BLaER1 treated with 17β-estradiol and CSF1 and Interleukin-3, amounts not matched to agents 10 nM and 100 nM (cell line): Measurements from ENCODE around the gene UBIAD1.

Experiments used
- H3K27ac ChIP-seq, 11 experiments: shearing (Covaris generic); formaldehyde crosslinking; 2 replicates each; pipeline ENCODE4 v1.8.1; 2022
- H3K27me3 ChIP-seq, 11 experiments: shearing (Covaris generic); formaldehyde crosslinking; 2 replicates each; pipeline ENCODE4 v1.8.1; 2022
- H3K36me3 ChIP-seq, 11 experiments: shearing (Covaris generic); formaldehyde crosslinking; 2 replicates each; pipeline ENCODE4 v1.8.1; 2022
- H3K4me1 ChIP-seq, 10 experiments: shearing (Covaris generic); formaldehyde crosslinking; 2 replicates each; pipeline ENCODE4 v1.8.1; 2022
- H3K4me2 ChIP-seq, 11 experiments: shearing (Covaris generic); formaldehyde crosslinking; 2 replicates each; pipeline ENCODE4 v1.8.1; 2022
- H3K4me3 ChIP-seq, 10 experiments: shearing (Covaris generic); formaldehyde crosslinking; 2 replicates each; pipeline ENCODE4 v1.8.1; 2022
- H3K9ac ChIP-seq, 11 experiments: shearing (Covaris generic); formaldehyde crosslinking; 2 replicates each; pipeline ENCODE4 v1.8.1; 2022
- H3K9me3 ChIP-seq, 11 experiments: shearing (Covaris generic); formaldehyde crosslinking; replicated peaks in 1 of 11; 2 replicates each; pipeline ENCODE4 v1.8.1; 2022
- H4K20me1 ChIP-seq, 11 experiments: shearing (Covaris generic); formaldehyde crosslinking; 2 replicates each; pipeline ENCODE4 v1.8.1; 2022
- Cebpa-rat ChIP-seq, 11 experiments: shearing (Covaris generic); IDR thresholded peaks; 2 replicates each; pipeline ENCODE4 v1.8.1; 2022

The UBIAD1 gene

GRCh38 chr1:11314959-11315358 lies 42.0 kb downstream of the UBIAD1 start:
- Histone ChIP-seq H3K9ac (no peak overlapping the region), H3K27ac (no peak overlapping the region)
- no peak for TF ChIP-seq Cebpa-rat (IDR thresholded peaks at IDR 0.05)

GRCh38 chr1:11316701-11317100 lies 43.7 kb downstream of the UBIAD1 start:
- no peaks in the 10 kb centered on the region for H3K36me3 ChIP-seq
- peaks cover 0 to 7% (median 0%) of the 10 kb centered on the region in 10 experiments; a peak in 2 of 20 replicates for H3K4me1 ChIP-seq
- no peak overlapping the region for H3K4me3 ChIP-seq
- no peak overlapping the region for H3K27ac ChIP-seq
- H3K9me3 ChIP-seq, result no peaks in the 10 kb centered on the region
- TF ChIP-seq Cebpa-rat (IDR thresholded peaks at IDR 0.05), result no peak
- H3K27me3 ChIP-seq, result no peaks in the 10 kb centered on the region
- peaks cover 0 to 9% (median 0%) of the 10 kb centered on the region in 11 experiments; a peak in 1 of 22 replicates for H4K20me1 ChIP-seq
- no peak overlapping the region for H3K4me2 ChIP-seq
- no peak overlapping the region for H3K9ac ChIP-seq

More at GRCh38 chr1:11314959-11315358, 42.0 kb downstream of the UBIAD1 start:
- Histone ChIP-seq H3K4me3 (no peak overlapping the region), H3K9me3 (no peaks in the 10 kb centered on the region), H3K4me2 (no peak overlapping the region), H3K27me3 (no peaks in the 10 kb centered on the region), H3K36me3 (no peaks in the 10 kb centered on the region), H4K20me1 (peaks cover 0 to 9% (median 0%) of the 10 kb centered on the region in 11 experiments; a peak in 1 of 22 replicates), H3K4me1 (peaks cover 0 to 8% (median 0%) of the 10 kb centered on the region in 10 experiments; a peak in 2 of 20 replicates)

- Histone ChIP-seq H3K9me3 (no peaks in the 10 kb centered on the region), H3K27ac (no peak overlapping the region), H3K4me1 (peaks cover 0 to 12% (median 8%) of the 10 kb centered on the region in 10 experiments; a peak in 9 of 20 replicates), H3K36me3 (no peaks in the 10 kb centered on the region), H3K4me2 (no peak overlapping the region), H3K9ac (no peak overlapping the region), H4K20me1 (peaks cover 0 to 9% (median 0%) of the 10 kb centered on the region in 11 experiments; a peak in 1 of 22 replicates), H3K4me3 (no peak overlapping the region), H3K27me3 (no peaks in the 10 kb centered on the region)
- no peak for TF ChIP-seq Cebpa-rat (IDR thresholded peaks at IDR 0.05)
Measured at GRCh38 chr1:11318982-11319381, 46.0 kb downstream of the UBIAD1 start.

- H3K9me3 ChIP-seq, result no peaks in the 10 kb centered on the region
- H3K36me3 ChIP-seq, result no peaks in the 10 kb centered on the region
- H3K4me2 ChIP-seq, result no peak overlapping the region
- H4K20me1 ChIP-seq, result peaks cover 0 to 9% (median 0%) of the 10 kb centered on the region in 11 experiments; a peak in 2 of 22 replicates
- no peak overlapping the region for H3K4me3 ChIP-seq
- peaks cover 0 to 12% (median 8%) of the 10 kb centered on the region in 10 experiments; a peak in 9 of 20 replicates for H3K4me1 ChIP-seq
- no peak for TF ChIP-seq Cebpa-rat (IDR thresholded peaks at IDR 0.05)
- no peak overlapping the region for H3K9ac ChIP-seq
- no peak overlapping the region for H3K27ac ChIP-seq
- H3K27me3 ChIP-seq, result no peaks in the 10 kb centered on the region
Measured at GRCh38 chr1:11320153-11320936, 47.3 kb downstream of the UBIAD1 start.

- Histone ChIP-seq H3K36me3 (no peaks in the 10 kb centered on the region), H3K27ac (no peak overlapping the region), H3K4me2 (no peak overlapping the region), H3K9ac (no peak overlapping the region; a peak in 1 of 22 replicates), H4K20me1 (peaks cover 0 to 2% (median 0%) of the 10 kb centered on the region in 11 experiments; a peak in 3 of 22 replicates), H3K4me1 (peaks cover 0 to 12% (median 8%) of the 10 kb centered on the region in 10 experiments; a peak in 9 of 20 replicates), H3K4me3 (no peak overlapping the region), H3K27me3 (no peaks in the 10 kb centered on the region), H3K9me3 (no peaks in the 10 kb centered on the region)
- TF ChIP-seq Cebpa-rat (IDR thresholded peaks at IDR 0.05), result no peak
Measured at GRCh38 chr1:11321656-11322491, 48.9 kb downstream of the UBIAD1 start.

- Histone ChIP-seq H3K4me3 (no peak overlapping the region), H3K9me3 (no peaks in the 10 kb centered on the region), H3K9ac (no peak overlapping the region), H3K36me3 (no peaks in the 10 kb centered on the region), H3K4me1 (peaks cover 0 to 12% (median 8%) of the 10 kb centered on the region in 10 experiments; a peak in 9 of 20 replicates), H4K20me1 (peaks cover 0 to 6% (median 0%) of the 10 kb centered on the region in 11 experiments; a peak in 3 of 22 replicates), H3K27me3 (no peaks in the 10 kb centered on the region), H3K4me2 (no peak overlapping the region), H3K27ac (no peak overlapping the region)
- no peak for TF ChIP-seq Cebpa-rat (IDR thresholded peaks at IDR 0.05)
Measured at GRCh38 chr1:11324567-11325165, 51.7 kb downstream of the UBIAD1 start.

GRCh38 chr1:11326070-11326469 lies 53.1 kb downstream of the UBIAD1 start:
- no peaks in the 10 kb centered on the region for H3K9me3 ChIP-seq
- H3K4me1 ChIP-seq, result peaks cover 0 to 12% (median 8%) of the 10 kb centered on the region in 10 experiments; a peak in 9 of 20 replicates
- H4K20me1 ChIP-seq, result peaks cover 0 to 6% (median 0%) of the 10 kb centered on the region in 11 experiments; a peak in 3 of 22 replicates
- H3K4me2 ChIP-seq, result no peak overlapping the region
- no peak overlapping the region for H3K4me3 ChIP-seq
- no peak overlapping the region for H3K9ac ChIP-seq
- no peak overlapping the region for H3K27ac ChIP-seq
- TF ChIP-seq Cebpa-rat (IDR thresholded peaks at IDR 0.05), result no peak
- H3K36me3 ChIP-seq, result no peaks in the 10 kb centered on the region
- no peaks in the 10 kb centered on the region for H3K27me3 ChIP-seq

- no peak for TF ChIP-seq Cebpa-rat (IDR thresholded peaks at IDR 0.05)
- no peak overlapping the region for H3K4me3 ChIP-seq
- H3K27ac ChIP-seq, result no peak overlapping the region
- H3K27me3 ChIP-seq, result no peaks in the 10 kb centered on the region
- H4K20me1 ChIP-seq, result peaks cover 0 to 6% (median 0%) of the 10 kb centered on the region in 11 experiments; a peak in 3 of 22 replicates
- no peak overlapping the region for H3K9ac ChIP-seq
- H3K4me1 ChIP-seq, result peaks cover 0 to 20% (median 11%) of the 10 kb centered on the region in 10 experiments; a peak in 16 of 20 replicates
- H3K36me3 ChIP-seq, result no peaks in the 10 kb centered on the region
- H3K4me2 ChIP-seq, result no peak overlapping the region
- no peaks in the 10 kb centered on the region for H3K9me3 ChIP-seq
Measured at GRCh38 chr1:11328444-11328843, 55.4 kb downstream of the UBIAD1 start.
